Immature natural killer cell (primary cell): ENCODE data around the gene SEC22A. TPM values are rescaled to one million over a fixed set of nuclear protein-coding genes. Genes with fewer than 3 reads are reported as not detected.

Source experiments
- DNase-seq, 3 donors: peaks; one replicate each; pipeline ENCODE4 v3.0.0; 2022; ENCODE audit warnings: mixed read lengths in 1 of 3
- H3K27ac Mint-ChIP-seq, 6 donors: one replicate each; pipeline ENCODE4 v1.8.0; 2020; ENCODE audit warnings: mixed read lengths in 6 of 6, mild to moderate bottlenecking in 5 of 6, inconsistent platforms in 4 of 6, moderate library complexity in 3 of 6
- H3K27me3 Mint-ChIP-seq, 3 donors: one replicate each; pipeline ENCODE4 v1.8.0; 2020 to 2021; ENCODE audit warnings: low read depth in 3 of 3, mild to moderate bottlenecking in 3 of 3, mixed read lengths in 3 of 3, moderate library complexity in 3 of 3, inconsistent platforms in 1 of 3
- H3K36me3 Mint-ChIP-seq, 3 donors: one replicate each; pipeline ENCODE4 v1.8.0; 2020; ENCODE audit warnings: mixed read lengths in 3 of 3, inconsistent platforms in 2 of 3, mild to moderate bottlenecking in 2 of 3
- H3K4me1 Mint-ChIP-seq, 2 donors: one replicate each; pipeline ENCODE4 v1.8.0; 2020; ENCODE audit warnings: inconsistent platforms in 2 of 2, mild to moderate bottlenecking in 2 of 2, mixed read lengths in 2 of 2, moderate library complexity in 1 of 2
- H3K4me3 Mint-ChIP-seq, 5 donors: one replicate each; pipeline ENCODE4 v1.8.0; 2020; ENCODE audit warnings: mild to moderate bottlenecking in 5 of 5, mixed read lengths in 5 of 5, inconsistent platforms in 3 of 5, moderate library complexity in 3 of 5
- H3K9me3 Mint-ChIP-seq, 6 donors: one replicate each; pipeline ENCODE4 v1.8.0; 2020; ENCODE audit warnings: mild to moderate bottlenecking in 6 of 6, mixed read lengths in 6 of 6, inconsistent platforms in 4 of 6, moderate library complexity in 3 of 6
- polyA plus RNA-seq, 3 donors: library from polyadenylated mRNA; unstranded; fragments of 300-500 nt; fragmentation: Illumina TruSeq; gene quantifications; one replicate each; pipeline ENCODE4 v1.2.3, GENCODE V29; 2021

SEC22A gene
- polyA plus RNA-seq, 3 donors from 2014 or later, result 9.6 to 15.3 (median 14.0) TPM

- Mint-ChIP-seq H3K27me3 (peaks cover 0 to 6% (median 1%) of the 10 kb centered on the region in 3 donors), H3K27ac (no peak overlapping the region), H3K36me3 (no peaks in the 10 kb centered on the region), H3K4me1 (no peaks in the 10 kb centered on the region), H3K4me3 (no peak overlapping the region), H3K9me3 (no peaks in the 10 kb centered on the region)
- no peak for DNase-seq
These were observed 88.6 kb downstream of the SEC22A start for GRCh38 chr3:123290107-123290930.

GRCh38 chr3:123290962-123291361, 89.2 kb downstream of the SEC22A start:
- no peak for DNase-seq
- no peaks in the 10 kb centered on the region for H3K36me3 Mint-ChIP-seq
- H3K27me3 Mint-ChIP-seq, result peaks cover 0 to 6% (median 1%) of the 10 kb centered on the region in 3 donors
- H3K4me3 Mint-ChIP-seq, result no peak overlapping the region
- H3K9me3 Mint-ChIP-seq, result no peaks in the 10 kb centered on the region
- no peaks in the 10 kb centered on the region for H3K4me1 Mint-ChIP-seq
- H3K27ac Mint-ChIP-seq, result no peak overlapping the region

GRCh38 chr3:123291404-123291803, 89.7 kb downstream of the SEC22A start:
- Mint-ChIP-seq H3K9me3 (no peaks in the 10 kb centered on the region), H3K27ac (no peak overlapping the region), H3K4me1 (no peaks in the 10 kb centered on the region), H3K36me3 (no peaks in the 10 kb centered on the region), H3K4me3 (no peak overlapping the region), H3K27me3 (peaks cover 0 to 4% (median 1%) of the 10 kb centered on the region in 3 donors)
- DNase-seq, result no peak

- peaks cover 1 to 4% (median 2%) of the 10 kb centered on the region in 3 donors for H3K27me3 Mint-ChIP-seq
- H3K9me3 Mint-ChIP-seq, result no peaks in the 10 kb centered on the region
- H3K36me3 Mint-ChIP-seq, result no peaks in the 10 kb centered on the region
- DNase-seq, result no peak
- no peaks in the 10 kb centered on the region for H3K4me1 Mint-ChIP-seq
- H3K27ac Mint-ChIP-seq, result no peak overlapping the region
- no peak overlapping the region for H3K4me3 Mint-ChIP-seq
These were observed 90.9 kb downstream of the SEC22A start for GRCh38 chr3:123292321-123293310.

- Mint-ChIP-seq H3K4me1 (no peaks in the 10 kb centered on the region), H3K4me3 (no peak overlapping the region), H3K27ac (no peak overlapping the region), H3K27me3 (peaks cover 1 to 4% (median 2%) of the 10 kb centered on the region in 3 donors), H3K36me3 (no peaks in the 10 kb centered on the region), H3K9me3 (no peaks in the 10 kb centered on the region)
- DNase-seq, result no peak
These were observed 92.7 kb downstream of the SEC22A start for GRCh38 chr3:123294296-123294938.

- Mint-ChIP-seq H3K4me3 (no peak overlapping the region), H3K27ac (no peak overlapping the region), H3K27me3 (peaks cover 0 to 2% (median 2%) of the 10 kb centered on the region in 3 donors), H3K9me3 (no peaks in the 10 kb centered on the region), H3K4me1 (no peaks in the 10 kb centered on the region), H3K36me3 (no peaks in the 10 kb centered on the region)
- DNase-seq, result no peak
These were observed 93.6 kb downstream of the SEC22A start for GRCh38 chr3:123295171-123295900.

GRCh38 chr3:123295901-123296250, 94.1 kb downstream of the SEC22A start:
- Mint-ChIP-seq H3K4me3 (no peak overlapping the region), H3K4me1 (no peaks in the 10 kb centered on the region), H3K27ac (no peak overlapping the region), H3K36me3 (no peaks in the 10 kb centered on the region), H3K27me3 (peaks cover 0 to 2% (median 0%) of the 10 kb centered on the region in 3 donors), H3K9me3 (no peaks in the 10 kb centered on the region)
- DNase-seq, result no peak

- Mint-ChIP-seq H3K4me3 (no peak overlapping the region), H3K9me3 (no peaks in the 10 kb centered on the region), H3K4me1 (no peaks in the 10 kb centered on the region), H3K27me3 (peaks cover 0 to 2% (median 0%) of the 10 kb centered on the region in 3 donors), H3K36me3 (no peaks in the 10 kb centered on the region), H3K27ac (no peak overlapping the region)
- DNase-seq, result no peak
These were observed 94.5 kb downstream of the SEC22A start for GRCh38 chr3:123296261-123296660.

GRCh38 chr3:123296836-123297626, 95.3 kb downstream of the SEC22A start:
- no peaks in the 10 kb centered on the region for H3K9me3 Mint-ChIP-seq
- no peaks in the 10 kb centered on the region for H3K4me1 Mint-ChIP-seq
- no peaks in the 10 kb centered on the region for H3K36me3 Mint-ChIP-seq
- H3K27me3 Mint-ChIP-seq, result peaks cover 0 to 2% (median 0%) of the 10 kb centered on the region in 3 donors
- no peak overlapping the region for H3K27ac Mint-ChIP-seq
- H3K4me3 Mint-ChIP-seq, result no peak overlapping the region
- DNase-seq, result no peak

- Mint-ChIP-seq H3K27ac (no peak overlapping the region), H3K4me3 (no peak overlapping the region)
These were observed 95.8 kb downstream of the SEC22A start for GRCh38 chr3:123297627-123297899.

GRCh38 chr3:123298903-123299302, 97.2 kb downstream of the SEC22A start:
- no peaks in the 10 kb centered on the region for H3K36me3 Mint-ChIP-seq
- no peak overlapping the region for H3K4me3 Mint-ChIP-seq
- H3K9me3 Mint-ChIP-seq, result no peaks in the 10 kb centered on the region
- H3K27me3 Mint-ChIP-seq, result peaks cover 0 to 4% (median 0%) of the 10 kb centered on the region in 3 donors
- no peak for DNase-seq
- no peak overlapping the region for H3K27ac Mint-ChIP-seq
- H3K4me1 Mint-ChIP-seq, result no peaks in the 10 kb centered on the region

More at GRCh38 chr3:123297627-123297899, 95.8 kb downstream of the SEC22A start:
- no peaks in the 10 kb centered on the region for H3K36me3 Mint-ChIP-seq
- no peak for DNase-seq
- H3K4me1 Mint-ChIP-seq, result no peaks in the 10 kb centered on the region
- H3K9me3 Mint-ChIP-seq, result no peaks in the 10 kb centered on the region
- peaks cover 0 to 2% (median 0%) of the 10 kb centered on the region in 3 donors for H3K27me3 Mint-ChIP-seq

GRCh38 chr3:123299581-123299980, 97.8 kb downstream of the SEC22A start:
- Mint-ChIP-seq H3K4me3 (no peak overlapping the region), H3K36me3 (no peaks in the 10 kb centered on the region), H3K27ac (no peak overlapping the region), H3K9me3 (no peaks in the 10 kb centered on the region), H3K27me3 (peaks cover 0 to 4% (median 0%) of the 10 kb centered on the region in 3 donors), H3K4me1 (no peaks in the 10 kb centered on the region)
- DNase-seq, result no peak

GRCh38 chr3:123300056-123300455, 98.3 kb downstream of the SEC22A start:
- DNase-seq, result no peak
- Mint-ChIP-seq H3K27ac (no peak overlapping the region), H3K4me3 (no peak overlapping the region)

More at GRCh38 chr3:123300056-123300455, 98.3 kb downstream of the SEC22A start:
- no peaks in the 10 kb centered on the region for H3K4me1 Mint-ChIP-seq
- H3K27me3 Mint-ChIP-seq, result peaks cover 0 to 5% (median 0%) of the 10 kb centered on the region in 3 donors
- no peaks in the 10 kb centered on the region for H3K36me3 Mint-ChIP-seq
- H3K9me3 Mint-ChIP-seq, result no peaks in the 10 kb centered on the region
